Camera-type eye (tissue), 1 donor: ENCODE measurements around the gene ADAM17. TPM values are rescaled to one million over a fixed set of nuclear protein-coding genes. Genes with fewer than 3 reads are reported as not detected.

Experiments
- total RNA-seq: library from RNA; depleted of rRNA; stranded (reverse); fragments of >200 nt; gene quantifications from one replicate; pipeline ENCODE4 v1.2.3, GENCODE V29; 2014

Gene ADAM17
- 49.6 TPM for total RNA-seq

DNA sequence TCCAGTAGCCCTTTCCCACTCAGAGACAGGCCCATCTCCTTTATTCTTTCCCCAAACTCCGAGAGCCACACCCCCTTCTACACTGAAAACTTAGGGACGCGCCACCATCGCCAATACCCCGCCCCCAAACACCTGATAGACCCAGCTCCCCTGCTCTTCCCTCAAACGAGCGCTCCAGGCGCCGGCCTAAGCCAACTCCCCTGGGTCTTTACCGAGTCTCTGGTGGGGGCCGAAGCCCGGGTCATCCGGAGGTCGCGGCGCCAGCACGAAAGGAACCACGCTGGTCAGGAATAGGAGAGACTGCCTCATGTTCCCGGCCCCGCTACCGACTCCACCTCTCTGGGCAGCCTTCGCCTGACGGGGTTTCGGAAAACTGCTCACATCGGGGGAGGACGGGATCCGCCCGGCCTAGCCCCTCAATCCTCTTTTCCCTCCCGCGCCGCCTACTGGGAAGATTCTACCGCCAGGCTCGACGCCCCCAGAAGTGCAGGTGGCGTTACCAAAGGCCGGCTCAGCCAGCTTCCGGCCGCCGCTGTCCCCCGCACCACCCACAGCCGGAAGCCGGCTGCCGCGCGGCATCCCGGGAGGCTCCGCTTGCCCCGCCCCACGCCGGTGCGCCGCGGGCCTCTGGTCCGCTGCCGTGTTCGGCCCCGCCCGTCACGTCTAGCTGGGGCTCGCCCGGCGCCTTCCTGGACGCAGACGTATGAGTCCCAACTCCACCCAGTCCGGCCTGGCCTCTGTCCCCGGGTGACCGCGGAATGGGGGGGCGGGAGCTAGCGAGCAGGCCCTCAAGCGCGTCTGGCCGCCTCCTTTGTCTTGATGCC is at the start of gene ADAM17:
Gene ADAM17 (minus strand): TSS at position 534 of the 824 bp plus-strand sequence. CDS start 225 bp downstream, at position 309.

GRCh38 chr2:9474361-9475057 is 81.1 kb downstream of the ADAM17 start, which contains the start of gene IAH1:
Gene IAH1, plus strand, starts transcription at chr2:9474551. Its CDS starts 16 bp downstream, at chr2:9474567.

Other genes starting within 250 kb of the ADAM17 start
- 55.0 TPM for gene ITGB1BP1, start 132.3 kb downstream of the ADAM17 start, total RNA-seq
- 46.8 TPM for gene CPSF3, start 132.2 kb downstream of the ADAM17 start, total RNA-seq
- 38.2 TPM for gene IAH1, start 81.3 kb downstream of the ADAM17 start, total RNA-seq
- 314 TPM for gene YWHAQ, start 75.2 kb upstream of the ADAM17 start, total RNA-seq